A673 (cell line): ENCODE measurements around the gene VASH2. TPM values are rescaled to one million over a fixed set of nuclear protein-coding genes. Genes with fewer than 3 reads are reported as not detected.

Experiments used
- BruUV-seq: library from RNA; stranded (reverse); fragments of 400-500 nt; replicated peaks from 2 replicates; lab custom pipeline; 2021; lab: Mats Ljungman, UMichigan
- CTCF ChIA-PET: fragments of 300-600 bp; sonication (Branson Sonifier 250); formaldehyde crosslinking; loops from one replicate; lab custom pipeline; 2022; ENCODE audit warnings: antibody characterized with exemption; lab: Charles Lee
- POLR2A ChIA-PET: fragments of 300-600 bp; sonication (Branson Sonifier 250); formaldehyde crosslinking; loops from one replicate; lab custom pipeline; 2022; ENCODE audit warnings: antibody characterized with exemption; ENCODE audit not compliant: low non-redundant PET; lab: Charles Lee
- DNase-seq: peaks from one replicate; pipeline ENCODE4 v3.0.0-alpha.2; 2015; ENCODE audit warnings: low spot score
- H3K27ac ChIP-seq: fragments of 200-600 bp; sonication (generic); 2 replicates; pipeline ENCODE4 v1.5.1; 2016; ENCODE audit warnings: mixed run types, low read depth, mild to moderate bottlenecking, mixed read lengths, antibody characterized with exemption, low read length; ENCODE audit not compliant: poor library complexity, severe bottlenecking
- H3K27me3 ChIP-seq: fragments of 200-600 bp; sonication (generic); replicated peaks from 2 replicates; pipeline ENCODE4 v1.6.1; 2017; ENCODE audit warnings: mixed run types, low read depth, mild to moderate bottlenecking, mixed read lengths, antibody characterized with exemption, low read length; ENCODE audit not compliant: insufficient read depth, poor library complexity
- H3K36me3 ChIP-seq: fragments of 200-600 bp; sonication (generic); 2 replicates; pipeline ENCODE4 v1.6.1; 2016; ENCODE audit warnings: mixed run types, mild to moderate bottlenecking, mixed read lengths, antibody characterized with exemption, low read length; ENCODE audit not compliant: insufficient read depth, poor library complexity, severe bottlenecking
- H3K4me1 ChIP-seq: fragments of 200-600 bp; sonication (generic); 2 replicates; pipeline ENCODE4 v1.6.1; 2017; ENCODE audit warnings: mixed run types, mild to moderate bottlenecking, mixed read lengths, antibody characterized with exemption, low read length; ENCODE audit not compliant: insufficient read depth, poor library complexity, severe bottlenecking
- H3K4me3 ChIP-seq: fragments of 200-600 bp; sonication (generic); 2 replicates; pipeline ENCODE4 v1.5.1; 2016; ENCODE audit warnings: low read depth, mixed run types, mild to moderate bottlenecking, mixed read lengths, low read length; ENCODE audit not compliant: poor library complexity, severe bottlenecking
- H3K9me3 ChIP-seq: fragments of 200-600 bp; sonication (generic); 2 replicates; pipeline ENCODE4 v1.6.1; 2016; ENCODE audit warnings: mixed run types, low read depth, mild to moderate bottlenecking, mixed read lengths, antibody characterized with exemption, low read length; ENCODE audit not compliant: poor library complexity, severe bottlenecking
- EZH2 ChIP-seq: fragments of 200-600 bp; sonication (generic); IDR thresholded peaks from 2 replicates; pipeline ENCODE4 v1.6.1; 2017; ENCODE audit warnings: borderline replicate concordance, low read depth, mild to moderate bottlenecking, mixed read lengths, antibody characterized with exemption, low read length; ENCODE audit not compliant: poor library complexity, severe bottlenecking
- intact Hi-C: fragments of 100-400 bp; cut with micrococcal nuclease; formaldehyde crosslinking; loops from one replicate; pipeline ENCODE4 v1.10.0; 2022; ENCODE audit not compliant: unreplicated experiment
- total RNA-seq: library from RNA; stranded (reverse); gene quantifications from 2 replicates; pipeline ENCODE4 v1.2.3, GENCODE V29; 2021
- TF ChIP-seq, protein P1 (sequence below): fragments of 300-800, 200-600 bp; sonication (generic); conservative IDR thresholded peaks from 2 replicates; pipeline ENCODE4 v1.5.1; 2017; ENCODE audit warnings: low read depth, mild to moderate bottlenecking, antibody characterized with exemption, low read length, moderate library complexity, mixed read lengths

The VASH2 gene
- total RNA-seq, 1 experiment from 2014 or later: 2.7 TPM

DNA sequence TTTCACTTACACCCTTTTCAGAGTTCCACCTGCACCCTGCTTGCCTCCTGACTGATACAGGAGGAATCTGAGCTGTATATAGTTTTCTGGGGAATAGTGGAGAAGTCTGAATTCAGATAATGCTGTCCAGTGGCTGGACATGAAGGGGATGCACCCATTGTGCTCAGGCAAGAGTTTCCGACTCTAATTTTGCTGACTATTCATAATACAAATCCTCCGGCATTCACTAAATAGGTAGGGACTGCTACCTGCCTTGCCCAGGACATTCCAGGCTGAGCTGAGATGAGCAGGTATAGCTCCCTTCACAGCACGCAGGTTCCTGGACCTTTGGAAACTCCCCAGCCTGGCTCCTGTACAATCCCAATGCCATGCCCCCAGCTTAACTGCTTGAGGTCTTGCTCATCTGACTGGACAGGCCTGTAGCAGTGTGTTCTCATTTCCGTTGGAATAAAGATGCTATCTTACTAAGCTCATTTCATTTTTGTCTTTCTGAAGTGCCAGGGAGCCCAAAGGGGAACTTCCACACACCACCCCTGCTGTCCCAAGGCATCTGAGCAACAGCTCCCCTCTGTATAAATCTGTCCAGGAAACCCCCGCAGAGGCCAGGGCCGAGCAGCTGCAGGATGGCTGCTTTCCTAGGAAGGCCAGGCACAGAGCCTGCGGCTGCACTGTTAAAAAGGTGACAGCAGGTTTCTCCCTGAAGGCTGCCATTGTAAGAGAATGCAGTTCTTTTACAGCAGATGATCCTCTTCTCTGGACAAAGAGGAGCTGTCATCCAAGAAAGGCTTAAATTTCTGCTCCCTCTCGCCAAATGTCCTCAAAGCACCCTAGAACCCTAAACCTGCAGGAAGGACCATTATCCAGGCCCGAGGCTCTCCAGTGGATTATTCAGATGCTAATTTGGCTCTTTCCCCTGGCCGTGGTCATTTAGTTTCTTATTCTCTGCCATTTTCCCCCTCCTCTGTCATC is 21.7 kb upstream of the VASH2 start:
- intact Hi-C loops: no loop called here

DNA sequence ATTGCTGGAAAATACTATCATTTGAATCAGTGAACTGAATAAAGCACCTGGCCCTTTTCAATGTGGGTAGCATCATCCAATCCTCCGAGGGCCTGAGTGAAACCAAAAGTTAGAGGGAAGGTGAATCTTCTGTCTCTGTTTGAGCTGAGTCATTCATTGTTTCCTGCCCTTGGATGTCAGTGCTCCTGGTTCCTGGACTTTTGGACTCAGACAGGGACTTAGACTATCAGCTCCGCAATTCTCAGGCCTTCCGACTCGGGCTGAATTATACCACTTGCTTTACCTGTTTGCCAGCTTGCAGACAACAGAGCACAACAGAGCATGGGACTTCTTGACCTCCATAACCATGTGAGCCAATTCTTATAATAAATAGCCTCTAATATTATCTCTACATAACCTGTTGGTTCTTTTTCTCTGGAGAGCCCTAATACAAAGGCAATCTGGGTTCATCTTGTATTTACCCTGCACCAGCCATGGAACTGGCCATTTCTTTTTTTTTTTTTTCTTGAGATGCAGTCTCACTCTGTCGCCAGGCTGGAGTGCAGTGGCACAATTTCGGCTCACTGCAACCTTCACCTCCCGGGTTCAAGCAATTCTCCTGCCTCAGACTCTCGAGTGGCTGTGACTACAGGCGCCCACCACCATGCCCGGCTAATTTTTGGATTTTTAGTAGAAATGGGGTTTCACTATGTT is 19.2 kb upstream of the VASH2 start:
- intact Hi-C loops: no loop called here
- no peaks in the 10 kb centered on the region for H3K9me3 ChIP-seq
- BruUV-seq: no TSS peak
- TF ChIP-seq, protein P1, sequence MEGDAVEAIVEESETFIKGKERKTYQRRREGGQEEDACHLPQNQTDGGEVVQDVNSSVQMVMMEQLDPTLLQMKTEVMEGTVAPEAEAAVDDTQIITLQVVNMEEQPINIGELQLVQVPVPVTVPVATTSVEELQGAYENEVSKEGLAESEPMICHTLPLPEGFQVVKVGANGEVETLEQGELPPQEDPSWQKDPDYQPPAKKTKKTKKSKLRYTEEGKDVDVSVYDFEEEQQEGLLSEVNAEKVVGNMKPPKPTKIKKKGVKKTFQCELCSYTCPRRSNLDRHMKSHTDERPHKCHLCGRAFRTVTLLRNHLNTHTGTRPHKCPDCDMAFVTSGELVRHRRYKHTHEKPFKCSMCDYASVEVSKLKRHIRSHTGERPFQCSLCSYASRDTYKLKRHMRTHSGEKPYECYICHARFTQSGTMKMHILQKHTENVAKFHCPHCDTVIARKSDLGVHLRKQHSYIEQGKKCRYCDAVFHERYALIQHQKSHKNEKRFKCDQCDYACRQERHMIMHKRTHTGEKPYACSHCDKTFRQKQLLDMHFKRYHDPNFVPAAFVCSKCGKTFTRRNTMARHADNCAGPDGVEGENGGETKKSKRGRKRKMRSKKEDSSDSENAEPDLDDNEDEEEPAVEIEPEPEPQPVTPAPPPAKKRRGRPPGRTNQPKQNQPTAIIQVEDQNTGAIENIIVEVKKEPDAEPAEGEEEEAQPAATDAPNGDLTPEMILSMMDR: no peak
- TF ChIP-seq EZH2: no peak
- POLR2A ChIA-PET: no interaction called here
- no peaks in the 10 kb centered on the region for H3K4me1 ChIP-seq
- H3K27ac ChIP-seq: no peak overlapping the region
- H3K36me3 ChIP-seq: no peaks in the 10 kb centered on the region
- CTCF ChIA-PET: no interaction called here
- no peak overlapping the region for H3K4me3 ChIP-seq
- H3K27me3 ChIP-seq: no peaks in the 10 kb centered on the region
- DNase-seq: no peak

More for the DNA sequence above, 21.7 kb upstream of the VASH2 start:
- TF ChIP-seq, protein P1: no peak
- no peak for TF ChIP-seq EZH2
- H3K27ac ChIP-seq: no peak overlapping the region
- no peak overlapping the region for H3K4me3 ChIP-seq
- CTCF ChIA-PET: no interaction called here
- no TSS peak for BruUV-seq
- H3K4me1 ChIP-seq: no peaks in the 10 kb centered on the region
- POLR2A ChIA-PET: no interaction called here
- H3K9me3 ChIP-seq: no peaks in the 10 kb centered on the region
- DNase-seq: no peak
- H3K27me3 ChIP-seq: no peaks in the 10 kb centered on the region
- no peaks in the 10 kb centered on the region for H3K36me3 ChIP-seq

DNA sequence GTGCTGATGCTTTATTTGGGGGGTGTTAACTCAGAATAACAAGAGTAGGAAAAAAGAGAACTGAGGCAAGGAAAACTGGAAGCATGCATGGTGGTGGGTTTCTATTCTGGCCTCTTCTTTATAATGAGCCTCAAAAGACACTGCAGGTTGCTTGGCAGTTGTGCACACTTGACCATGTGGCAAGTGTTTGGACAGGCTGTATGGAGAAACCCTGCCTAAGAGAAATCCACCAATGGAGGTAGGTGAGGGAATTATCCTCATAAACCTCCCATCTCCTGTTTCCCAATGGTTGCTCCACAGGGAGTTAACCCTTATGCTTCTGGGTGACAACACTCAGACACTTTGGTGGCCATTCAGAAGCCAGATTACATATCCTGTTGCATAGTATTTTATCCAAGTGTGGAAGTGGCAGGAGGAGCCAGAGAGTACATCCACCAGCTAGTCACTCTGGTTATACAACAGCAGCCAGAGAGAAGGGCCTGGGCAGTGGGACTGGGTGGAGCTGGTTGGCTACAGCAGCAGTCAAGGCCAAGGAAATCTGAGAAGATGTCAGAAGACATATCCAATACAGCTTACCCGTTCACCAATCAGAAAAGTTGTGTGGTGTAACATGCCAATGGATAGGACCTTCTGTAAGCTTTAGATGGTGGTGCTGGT is 16.4 kb upstream of the VASH2 start:
- no TSS peak for BruUV-seq
- intact Hi-C loops: no loop called here
- H3K27ac ChIP-seq: no peak overlapping the region
- H3K27me3 ChIP-seq: no peaks in the 10 kb centered on the region
- H3K9me3 ChIP-seq: no peaks in the 10 kb centered on the region
- no peaks in the 10 kb centered on the region for H3K4me1 ChIP-seq
- ChIA-PET POLR2A (no interaction called here), CTCF (no interaction called here)
- no peaks in the 10 kb centered on the region for H3K36me3 ChIP-seq
- no peak for DNase-seq
- H3K4me3 ChIP-seq: no peak overlapping the region
- TF ChIP-seq, protein P1: no peak
- no peak for TF ChIP-seq EZH2
